SKM-1 treated with dmso at 0.1 percent for 144 hours (cell line): ENCODE data around the gene NTM.
A peak's percentile ranks its signal among the peaks of the same experiment; 100 is the strongest.

Experiments used
- DNase-seq: peaks from one replicate; lab custom pipeline; 2025; ENCODE audit not compliant: unreplicated experiment; lab: John Stamatoyannopoulos, UW

Gene NTM

DNA sequence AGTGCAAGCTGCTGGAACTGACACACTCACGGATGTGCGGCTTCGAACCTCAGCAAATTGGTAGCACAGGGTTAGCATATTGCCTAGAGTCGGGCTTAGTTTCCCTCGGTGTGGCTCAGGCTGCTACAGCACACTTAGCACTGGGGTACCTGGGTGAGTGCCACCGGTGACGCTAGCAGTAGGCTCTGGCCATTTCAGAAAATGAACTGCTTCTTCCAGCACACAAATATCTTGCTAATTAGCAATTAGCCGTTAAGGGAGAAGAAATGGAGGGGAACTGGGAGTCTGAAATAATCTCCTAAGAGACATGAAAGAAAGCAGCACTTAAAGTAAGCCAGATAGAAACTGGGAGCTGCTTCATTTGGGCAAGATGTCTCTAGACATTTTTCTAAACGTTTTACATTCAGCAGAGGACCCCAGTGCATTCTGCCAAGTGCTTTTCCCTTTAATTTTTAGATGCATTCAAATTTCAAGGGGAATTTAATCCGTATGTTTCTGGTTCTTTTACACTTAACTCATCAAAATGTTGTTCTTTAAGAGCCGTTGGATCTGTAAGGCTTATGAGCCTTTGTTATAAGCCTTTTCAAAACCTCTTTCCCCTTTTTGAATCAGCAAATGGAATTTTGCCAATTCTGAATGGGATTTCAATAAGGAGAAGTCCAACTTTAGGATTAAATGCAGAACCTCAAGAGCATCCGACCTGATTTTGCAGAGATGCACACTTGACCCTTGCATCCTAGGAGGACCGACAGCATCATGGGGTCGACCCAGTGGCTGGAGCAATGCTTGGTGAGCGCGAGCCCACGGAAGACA is 708.1 kb downstream of the NTM start:
- no peak for DNase-seq

DNA sequence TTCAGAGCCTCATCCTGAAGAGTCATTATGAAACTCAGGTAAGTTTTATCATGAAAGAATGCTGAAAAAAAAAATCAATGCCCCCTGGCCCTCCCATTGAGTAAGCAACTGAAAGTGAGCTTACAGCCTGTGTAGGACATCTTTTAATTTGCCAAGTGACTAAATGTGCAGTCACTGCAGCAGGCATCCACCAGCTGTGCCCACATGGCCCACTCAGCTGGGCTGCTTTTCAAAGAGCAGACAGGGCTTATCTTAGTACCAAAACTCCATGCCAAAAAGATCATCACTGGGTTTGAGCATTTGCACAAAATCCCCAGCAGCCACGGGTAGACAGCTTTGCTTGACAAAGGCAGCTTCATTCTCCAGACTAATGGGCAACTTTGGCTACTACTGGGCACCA is 709.7 kb downstream of the NTM start:
- no peak for DNase-seq

DNA sequence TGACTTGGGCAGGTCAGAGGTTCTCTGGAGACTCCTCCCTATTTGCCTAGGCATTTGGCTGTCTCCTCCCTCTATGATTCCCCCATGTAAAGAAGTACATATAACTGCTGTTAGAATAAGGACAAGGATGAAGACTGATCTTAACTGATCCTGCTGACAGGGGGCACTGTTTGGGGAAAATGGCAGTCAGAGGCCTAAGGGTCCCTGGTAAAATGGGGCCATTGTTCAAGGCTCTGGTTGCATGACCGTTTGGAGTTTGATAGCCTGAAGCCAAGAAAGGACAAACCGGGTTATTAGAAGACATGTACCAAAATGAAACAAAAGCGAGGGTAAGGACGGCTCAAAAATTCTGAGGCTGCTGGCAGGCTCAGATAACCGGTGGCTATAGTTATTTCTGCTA is 712.2 kb downstream of the NTM start:
- no peak for DNase-seq

DNA sequence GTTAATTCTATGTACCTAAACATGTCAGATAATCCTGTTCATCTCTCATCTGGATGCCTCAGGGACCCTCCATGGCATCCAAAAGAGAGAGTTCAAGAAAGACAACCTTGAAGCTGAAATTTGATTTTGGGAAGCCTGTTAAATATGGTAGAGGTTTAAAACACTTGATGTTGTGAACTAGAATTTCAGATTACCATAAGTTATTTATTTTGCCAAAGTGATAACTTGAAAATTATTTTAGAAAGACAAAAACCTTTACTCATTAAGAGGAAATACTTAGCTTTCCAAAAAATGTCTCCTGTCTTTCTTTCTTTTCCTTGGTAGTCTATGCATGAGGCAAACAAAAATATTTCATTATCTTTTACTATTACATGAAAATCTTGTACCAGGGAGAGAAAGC is 714.0 kb downstream of the NTM start:
- DNase-seq = no peak

DNA sequence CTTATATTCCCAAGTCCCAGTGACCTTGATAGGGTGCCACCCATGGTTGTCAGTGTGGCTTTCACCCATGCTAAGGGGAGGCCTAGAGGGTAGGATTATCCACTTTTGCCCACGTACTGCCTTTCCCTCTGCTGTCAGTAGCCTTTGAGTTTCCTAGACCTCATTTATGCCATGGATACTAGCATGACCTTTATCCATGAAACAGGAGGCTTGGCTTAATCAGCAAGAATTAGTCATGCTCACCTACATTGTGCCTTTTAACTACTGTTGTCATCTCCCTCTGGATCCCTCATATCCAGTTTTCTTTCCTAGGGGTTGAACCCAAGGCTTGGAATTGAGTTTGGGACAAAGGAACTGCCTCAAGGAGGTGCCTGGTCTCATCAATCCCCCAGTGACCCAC is 716.7 kb downstream of the NTM start:
- no peak for DNase-seq

GRCh38 chr11:132088551-132088950 is 718.1 kb downstream of the NTM start:
- DNase-seq = no peak

DNA sequence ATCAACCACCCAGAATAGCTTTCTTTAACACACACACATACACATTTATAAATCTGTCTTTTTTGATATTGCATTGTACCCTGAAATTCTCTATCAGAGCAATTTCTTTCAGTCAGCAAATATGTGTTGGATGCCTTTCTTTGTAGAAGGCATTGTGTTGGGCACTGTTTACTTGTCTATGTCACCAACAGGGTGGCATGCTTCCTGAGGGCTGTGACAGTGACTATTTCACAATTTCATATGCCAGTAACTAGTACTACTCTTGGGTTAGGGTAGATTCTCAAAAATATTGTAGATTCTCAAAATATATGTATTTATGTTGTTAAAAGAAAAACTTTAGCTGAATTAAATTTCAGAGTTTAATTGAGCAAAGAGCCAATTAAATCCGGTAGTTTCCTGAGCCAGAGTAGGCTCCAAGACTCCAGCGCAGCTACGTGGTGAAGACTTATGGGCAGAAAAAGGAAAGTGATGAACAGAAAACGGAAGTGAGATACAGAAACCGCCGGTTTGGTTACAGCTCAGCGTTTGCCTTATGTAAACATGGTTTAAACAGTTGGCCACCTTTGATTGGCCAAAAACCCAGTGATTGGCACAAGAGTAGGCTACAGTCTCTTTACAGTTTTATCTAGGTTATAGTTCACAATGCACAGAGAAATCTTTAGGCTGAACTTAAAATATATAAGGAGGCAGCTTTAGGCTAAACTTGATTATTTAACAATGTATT is 723.3 kb downstream of the NTM start:
- DNase-seq = peak; percentile 3

- DNase-seq = no peak
Observed at GRCh38 chr11:132094598-132094997, 724.2 kb downstream of the NTM start.

DNA sequence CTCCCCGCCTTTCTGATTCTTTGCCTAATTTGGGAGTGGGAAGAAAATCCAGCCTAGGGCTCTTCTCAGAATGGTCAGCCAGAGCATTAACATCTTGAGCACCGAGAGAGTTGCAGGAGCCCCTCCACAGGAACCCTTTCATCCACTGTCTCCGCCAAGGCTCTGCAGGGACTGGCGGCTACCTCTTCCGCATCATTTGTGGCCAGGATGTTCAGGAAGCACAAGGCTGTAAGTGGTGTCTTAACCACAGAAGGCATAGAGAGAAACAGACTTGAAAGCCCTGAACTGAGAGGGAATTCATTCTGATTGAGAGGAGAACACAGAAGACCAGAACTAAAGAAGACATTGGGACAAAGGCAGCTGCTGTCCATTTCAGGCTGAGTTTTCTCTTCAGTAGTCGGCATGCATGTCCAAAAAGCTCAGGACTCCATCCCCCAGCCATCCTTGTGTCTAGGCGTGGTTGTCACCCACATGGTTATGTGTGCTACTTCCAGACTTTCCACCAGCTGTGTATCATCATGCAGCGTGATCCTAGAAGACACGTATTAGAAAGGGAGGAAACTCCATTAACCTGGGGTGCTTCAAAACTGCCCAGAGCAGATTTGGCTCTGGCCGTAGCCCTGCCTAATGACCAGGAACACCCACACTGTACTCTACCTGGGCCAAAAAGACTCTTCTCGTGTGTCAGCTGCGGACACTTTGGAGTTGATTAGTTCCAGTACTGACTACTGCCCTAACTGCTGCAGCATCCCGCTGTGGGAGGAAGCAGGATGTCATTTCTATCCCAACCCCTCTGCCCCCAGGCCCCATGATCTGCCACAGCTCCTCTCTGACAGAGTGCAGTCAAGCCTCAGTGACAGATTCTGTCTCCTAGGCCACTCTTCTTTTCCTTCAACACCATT is 725.1 kb downstream of the NTM start:
- no peak for DNase-seq

- no peak for DNase-seq
Observed at GRCh38 chr11:132096132-132096825, 725.9 kb downstream of the NTM start.

GRCh38 chr11:132099692-132100091 is 729.3 kb downstream of the NTM start:
- peak; percentile 80 for DNase-seq

- DNase-seq = no peak
Observed at GRCh38 chr11:132100583-132100982, 730.2 kb downstream of the NTM start.

- DNase-seq = no peak
Observed at GRCh38 chr11:132101881-132102280, 731.5 kb downstream of the NTM start.

- no peak for DNase-seq
Observed at GRCh38 chr11:132103021-132103420, 732.6 kb downstream of the NTM start.

DNA sequence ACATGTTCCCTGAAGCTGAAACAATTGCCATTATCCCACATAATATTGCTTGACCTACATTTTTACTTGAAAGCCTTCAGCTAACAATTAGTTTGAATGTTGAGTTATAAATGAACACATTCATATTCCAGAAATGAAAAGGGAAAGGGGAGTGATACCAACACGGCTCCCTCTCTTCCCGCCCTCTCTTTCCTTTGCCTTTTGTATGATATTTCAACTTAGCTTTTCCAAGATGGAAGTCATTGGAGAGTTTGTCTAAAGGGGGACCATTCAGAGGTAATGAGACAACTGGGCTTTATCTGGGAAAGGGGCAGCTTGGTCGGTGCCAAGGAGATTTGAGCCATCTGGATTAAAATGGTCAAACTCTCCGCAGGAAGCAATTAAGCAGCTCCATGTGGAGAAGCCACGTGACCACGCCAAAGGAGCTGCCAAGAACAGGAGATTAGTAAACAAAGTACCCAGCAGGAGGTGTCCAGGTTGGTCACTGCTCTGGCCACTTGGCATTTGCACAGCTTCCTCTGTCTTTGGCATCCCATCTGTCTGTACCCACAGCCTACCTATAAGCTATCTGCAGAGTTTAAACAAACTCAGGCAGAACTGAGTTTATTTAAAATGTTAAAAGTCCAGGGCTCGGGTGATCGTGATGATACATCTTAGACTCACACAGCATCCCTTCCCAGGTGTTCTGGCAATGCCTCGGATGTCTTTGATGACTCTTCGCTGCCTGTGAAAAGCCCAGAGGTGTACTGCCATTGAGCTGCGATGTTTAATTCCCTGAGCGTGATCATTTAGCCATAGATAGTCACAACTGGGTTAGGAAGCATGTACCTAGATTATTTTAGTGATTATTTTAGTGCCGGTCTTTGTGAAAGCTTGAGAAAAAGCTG is 735.9 kb downstream of the NTM start:
- DNase-seq = no peak

GRCh38 chr11:132111316-132111715 is 740.9 kb downstream of the NTM start:
- DNase-seq = no peak

DNA sequence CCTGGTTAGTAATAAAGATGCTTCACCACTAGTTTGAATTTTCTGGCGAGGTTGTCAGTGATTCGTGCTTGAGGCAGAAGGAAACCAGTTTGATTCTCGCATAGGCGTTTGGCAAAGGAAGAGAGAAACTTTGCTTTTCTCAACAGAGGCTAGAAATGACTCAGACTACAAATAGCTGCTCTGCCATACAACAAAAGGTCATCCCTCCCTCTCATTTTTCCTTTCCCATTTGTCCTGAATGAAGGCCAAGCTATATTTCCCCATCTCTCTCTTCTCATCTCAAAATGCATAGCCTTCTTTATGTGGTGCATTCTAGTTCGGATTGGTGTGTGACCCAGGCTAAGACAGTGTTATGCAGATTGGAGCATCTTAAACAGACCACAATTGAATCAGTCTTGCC is 741.4 kb downstream of the NTM start:
- no peak for DNase-seq

DNA sequence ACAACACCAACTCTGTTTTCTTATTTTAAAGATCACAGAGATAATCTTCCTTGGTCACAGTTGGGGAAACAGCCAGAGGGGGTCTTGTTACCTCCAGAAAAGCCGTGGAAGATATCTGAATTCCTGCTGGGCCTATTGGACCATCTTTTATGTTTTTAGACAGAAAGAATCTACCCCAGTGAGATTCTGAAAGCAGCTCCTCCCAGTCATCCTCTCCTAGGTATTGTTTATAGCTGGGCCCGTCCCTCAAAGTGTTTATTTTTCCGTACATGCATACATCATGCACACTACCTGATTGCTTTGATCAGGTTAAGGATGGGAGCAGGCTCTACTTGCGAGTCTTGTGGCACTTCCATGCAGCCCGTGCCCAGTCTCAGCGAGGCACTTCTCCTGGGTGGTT is 742.4 kb downstream of the NTM start:
- DNase-seq = no peak

DNA sequence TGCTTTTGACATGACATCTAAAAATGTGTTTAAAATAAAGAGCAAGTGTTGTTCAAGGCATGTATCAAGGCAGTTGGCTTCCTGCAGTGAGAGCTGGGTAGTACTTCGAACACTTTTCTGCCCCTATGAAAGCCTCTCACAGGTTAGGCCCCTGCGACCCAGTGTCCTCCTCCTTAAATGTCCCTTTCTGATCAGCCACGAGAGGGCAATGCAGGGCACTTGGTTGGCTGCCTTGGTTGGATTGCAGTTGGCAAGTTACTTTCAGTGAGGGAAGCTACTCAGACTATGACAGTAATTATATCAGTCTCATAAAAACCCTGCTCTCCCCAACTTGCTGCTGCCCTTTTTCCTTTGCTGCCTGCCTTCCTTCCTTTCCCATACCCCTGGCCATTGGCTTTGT is 743.8 kb downstream of the NTM start:
- DNase-seq = peak; percentile 9

DNA sequence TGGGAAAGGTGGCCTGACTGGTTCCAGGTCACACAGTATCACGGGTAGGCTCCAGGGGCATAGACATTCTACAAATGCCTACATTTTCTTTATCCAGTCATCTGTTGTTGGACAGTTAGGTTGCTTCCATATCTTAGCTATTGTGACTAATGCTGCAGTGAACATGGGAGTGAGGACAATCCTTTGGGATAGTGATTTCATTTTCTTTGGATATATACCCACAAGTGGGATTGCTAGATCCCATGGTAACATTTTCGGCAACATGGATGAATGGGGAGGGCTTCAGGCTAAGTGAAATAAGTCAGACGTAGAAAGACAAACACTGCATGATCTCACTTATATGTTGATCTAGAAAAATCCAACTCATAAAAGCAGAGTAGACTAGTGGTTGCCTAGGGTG is 744.3 kb downstream of the NTM start:
- no peak for DNase-seq
